HFF-Myc (cell line): Measurements from ENCODE around the gene VSIG2.
A peak's percentile ranks its signal among the peaks of the same experiment; 100 is the strongest.

Experiments
- DNase-seq: peaks from one replicate; pipeline ENCODE4 v3.0.0-alpha.2; 2011; ENCODE audit warnings: low read depth; ENCODE audit errors: extremely low read depth
- H3K4me3 ChIP-seq: replicated peaks from 2 replicates; pipeline ENCODE4 v1.5.1; 2011; ENCODE audit warnings: low read depth, mild to moderate bottlenecking, control low read depth, low read length
- TF ChIP-seq, protein P1 (sequence below): IDR thresholded peaks from 2 replicates; pipeline ENCODE4 v1.5.1; 2012; ENCODE audit warnings: mild to moderate bottlenecking, low read depth, low read length, control low read depth; ENCODE audit errors: missing control alignments

The VSIG2 gene

GRCh38 chr11:124743050-124743449, 9.0 kb downstream of the VSIG2 start:
- TF ChIP-seq, protein P1, sequence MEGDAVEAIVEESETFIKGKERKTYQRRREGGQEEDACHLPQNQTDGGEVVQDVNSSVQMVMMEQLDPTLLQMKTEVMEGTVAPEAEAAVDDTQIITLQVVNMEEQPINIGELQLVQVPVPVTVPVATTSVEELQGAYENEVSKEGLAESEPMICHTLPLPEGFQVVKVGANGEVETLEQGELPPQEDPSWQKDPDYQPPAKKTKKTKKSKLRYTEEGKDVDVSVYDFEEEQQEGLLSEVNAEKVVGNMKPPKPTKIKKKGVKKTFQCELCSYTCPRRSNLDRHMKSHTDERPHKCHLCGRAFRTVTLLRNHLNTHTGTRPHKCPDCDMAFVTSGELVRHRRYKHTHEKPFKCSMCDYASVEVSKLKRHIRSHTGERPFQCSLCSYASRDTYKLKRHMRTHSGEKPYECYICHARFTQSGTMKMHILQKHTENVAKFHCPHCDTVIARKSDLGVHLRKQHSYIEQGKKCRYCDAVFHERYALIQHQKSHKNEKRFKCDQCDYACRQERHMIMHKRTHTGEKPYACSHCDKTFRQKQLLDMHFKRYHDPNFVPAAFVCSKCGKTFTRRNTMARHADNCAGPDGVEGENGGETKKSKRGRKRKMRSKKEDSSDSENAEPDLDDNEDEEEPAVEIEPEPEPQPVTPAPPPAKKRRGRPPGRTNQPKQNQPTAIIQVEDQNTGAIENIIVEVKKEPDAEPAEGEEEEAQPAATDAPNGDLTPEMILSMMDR: no peak
- no peak for DNase-seq

DNA sequence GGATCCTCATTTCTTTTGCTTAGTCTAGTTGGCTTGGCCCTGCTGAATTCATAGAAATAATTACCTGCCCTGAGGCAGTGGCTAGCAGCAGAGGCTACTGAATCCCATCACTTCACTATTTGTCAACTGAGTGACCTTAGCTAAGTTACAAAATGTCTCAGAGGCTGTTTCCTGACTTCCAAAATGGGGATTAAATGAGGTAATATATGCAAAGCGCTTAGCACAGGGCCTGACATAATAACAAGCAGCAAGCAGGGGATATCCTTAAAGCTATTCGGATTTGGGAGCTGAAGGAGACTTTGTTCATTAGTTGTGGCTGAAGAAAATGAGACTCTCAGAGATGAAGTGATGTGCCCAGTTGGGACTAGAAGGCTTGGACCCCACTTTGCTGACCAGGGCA, 9.5 kb downstream of the VSIG2 start:
- no peak for DNase-seq
- no peak overlapping the region for H3K4me3 ChIP-seq
- TF ChIP-seq, protein P1: no peak

More at GRCh38 chr11:124743050-124743449, 9.0 kb downstream of the VSIG2 start:
- no peak overlapping the region for H3K4me3 ChIP-seq

GRCh38 chr11:124740277-124740882, 11.7 kb downstream of the VSIG2 start:
- TF ChIP-seq, protein P1: peak; percentile 29
- DNase-seq: no peak
- H3K4me3 ChIP-seq: peak overlapping the region; percentile 52

DNA sequence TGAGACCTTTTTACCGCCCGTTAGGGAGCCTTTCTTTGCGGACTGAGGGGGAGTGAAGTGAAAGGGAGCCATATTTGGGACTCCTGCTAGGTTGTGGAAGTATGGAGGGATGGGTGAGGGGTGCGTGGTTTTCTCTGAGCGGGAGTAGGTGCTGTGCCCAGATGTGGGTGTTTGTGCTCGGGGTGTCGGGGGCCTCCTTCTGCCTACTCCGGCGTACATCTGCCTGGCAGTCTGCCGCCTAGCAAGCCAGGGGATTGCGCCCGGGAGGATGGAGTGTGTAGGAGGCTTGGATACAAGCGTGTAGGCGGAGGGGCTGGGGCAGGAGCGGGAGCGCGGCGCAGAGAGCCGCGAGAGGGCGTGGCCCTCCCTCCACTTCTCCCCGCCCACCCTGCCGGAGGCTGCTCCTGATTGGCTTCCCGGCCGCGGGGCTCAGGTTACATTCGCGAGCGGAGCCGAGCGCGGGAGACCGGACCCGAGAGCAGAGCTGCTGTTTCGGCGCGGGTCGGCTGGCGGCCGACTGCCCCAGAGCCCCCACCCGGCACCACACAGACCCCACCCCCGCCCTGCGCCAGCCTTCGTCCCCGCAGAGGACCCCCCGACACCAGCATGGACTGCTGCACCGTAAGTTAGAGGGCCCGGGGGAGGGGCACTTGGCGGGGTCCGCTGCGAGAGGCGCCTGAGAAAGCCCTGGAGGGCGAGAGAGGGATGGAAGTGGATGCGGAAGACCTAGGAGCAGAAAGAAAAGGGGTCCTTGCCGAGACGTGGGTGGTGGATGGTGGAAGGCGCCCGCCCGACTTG, 12.4 kb downstream of the VSIG2 start, which contains the start of gene NRGN:
Gene NRGN (plus strand): TSS at position 464 of the 798 bp plus-strand sequence. CDS start 143 bp downstream, at position 607.
- H3K4me3 ChIP-seq: peak within 1 kb of the TSS; percentile 52
- TF ChIP-seq, protein P1: no peak
- DNase-seq: peak; percentile 40

GRCh38 chr11:124738713-124739478, 13.2 kb downstream of the VSIG2 start:
- no peak for DNase-seq
- H3K4me3 ChIP-seq: peak overlapping the region; percentile 52
- TF ChIP-seq, protein P1: no peak

DNA sequence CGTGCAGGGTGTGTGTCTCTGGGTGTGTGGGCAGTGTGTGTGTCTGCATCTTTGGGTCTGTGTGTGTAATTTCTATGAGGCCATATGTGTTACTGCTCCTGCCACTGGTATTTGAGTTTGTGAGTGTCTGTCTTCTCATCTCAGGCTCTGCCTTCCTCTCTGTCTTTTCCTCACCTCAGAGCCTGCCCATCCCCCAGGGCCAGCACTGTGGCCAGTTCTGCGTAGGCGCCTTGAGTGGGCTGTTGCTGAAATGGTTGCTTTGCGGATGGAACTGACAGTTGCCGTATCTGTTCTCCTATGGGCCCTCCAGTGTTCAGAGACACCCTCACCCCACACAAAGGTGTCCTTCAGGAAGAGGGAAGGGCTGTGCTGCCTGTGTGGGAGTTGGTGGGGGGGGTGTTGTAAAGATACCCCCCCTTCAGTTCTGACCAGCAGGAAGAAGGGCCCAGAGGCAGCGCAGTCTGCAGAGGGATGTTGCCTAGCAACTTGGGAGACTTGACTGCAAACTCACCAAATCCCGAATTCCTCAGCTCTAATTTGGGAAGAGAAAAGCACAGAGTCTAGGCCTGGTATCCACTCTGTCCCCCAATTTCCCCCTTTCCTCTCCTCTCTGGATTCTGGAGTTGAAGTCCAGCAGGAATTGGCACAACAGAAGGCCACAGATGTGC, 14.3 kb downstream of the VSIG2 start:
- H3K4me3 ChIP-seq: no peak overlapping the region
- TF ChIP-seq, protein P1: no peak
- DNase-seq: no peak
